ENCODE results near the gene SEPSECS. TPM values are rescaled to one million over a fixed set of nuclear protein-coding genes. Genes with fewer than 3 reads are reported as not detected.
A peak's percentile ranks its signal among the peaks of the same experiment; 100 is the strongest.

The SEPSECS gene
- total and polyA plus RNA-seq, 2 of the 13 experiments (the other 11 are each of a cell fraction or from before 2014, with no cell fraction given), result 9.4 to 14.3 TPM

- TF ChIP-seq, protein P1, sequence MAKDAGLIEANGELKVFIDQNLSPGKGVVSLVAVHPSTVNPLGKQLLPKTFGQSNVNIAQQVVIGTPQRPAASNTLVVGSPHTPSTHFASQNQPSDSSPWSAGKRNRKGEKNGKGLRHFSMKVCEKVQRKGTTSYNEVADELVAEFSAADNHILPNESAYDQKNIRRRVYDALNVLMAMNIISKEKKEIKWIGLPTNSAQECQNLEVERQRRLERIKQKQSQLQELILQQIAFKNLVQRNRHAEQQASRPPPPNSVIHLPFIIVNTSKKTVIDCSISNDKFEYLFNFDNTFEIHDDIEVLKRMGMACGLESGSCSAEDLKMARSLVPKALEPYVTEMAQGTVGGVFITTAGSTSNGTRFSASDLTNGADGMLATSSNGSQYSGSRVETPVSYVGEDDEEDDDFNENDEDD (CRISPR knock-in tag; IDR thresholded peaks at IDR 0.05; ENCODE audit: borderline replicate concordance), result peak; percentile 82; the same call in 1 of the 2 replicates
- peak; percentile 81; the same call in 1 of the 2 replicates for TF ChIP-seq ZNF816 (CRISPR knock-in tag; IDR thresholded peaks at IDR 0.05; ENCODE audit: borderline replicate concordance)
- no peak for TF ChIP-seq ZFP36 (IDR thresholded peaks at IDR 0.05; ENCODE audit: borderline replicate concordance, low read depth, low read length, partially characterized antibody)
- no peak for TF ChIP-seq BCLAF1 (IDR thresholded peaks at IDR 0.05)
- no peak for TF ChIP-seq ZNF34 (CRISPR knock-in tag; IDR thresholded peaks at IDR 0.05; ENCODE audit: borderline replicate concordance)
- TF ChIP-seq RFXAP (CRISPR knock-in tag; IDR thresholded peaks at IDR 0.05; ENCODE audit: borderline replicate concordance), result no peak; the same call in 1 of the 2 replicates
- peak; percentile 56 for TF ChIP-seq CREM (IDR thresholded peaks at IDR 0.05)
- TF ChIP-seq CREM (CRISPR knock-in tag; IDR thresholded peaks at IDR 0.05), result no peak
- TF ChIP-seq FIP1L1 (IDR thresholded peaks at IDR 0.05; ENCODE audit: borderline replicate concordance, insufficient read depth, low read depth, low read length), result no peak
- peak; percentile 93 for TF ChIP-seq KMT2B (CRISPR knock-in tag; IDR thresholded peaks at IDR 0.05)
- peak; percentile 48; the same call in 1 of the 2 replicates for TF ChIP-seq ZNF331 (CRISPR knock-in tag; IDR thresholded peaks at IDR 0.05)
- no peak for TF ChIP-seq PAWR (CRISPR knock-in tag; IDR thresholded peaks at IDR 0.05; ENCODE audit: borderline replicate concordance)
- TF ChIP-seq ZNF329 (CRISPR knock-in tag; IDR thresholded peaks at IDR 0.05; ENCODE audit: low read depth), result no peak
- TF ChIP-seq PLSCR1 (CRISPR knock-in tag; IDR thresholded peaks at IDR 0.05; ENCODE audit: borderline replicate concordance), result no peak; the same call in 1 of the 2 replicates
- TF ChIP-seq, protein P2, sequence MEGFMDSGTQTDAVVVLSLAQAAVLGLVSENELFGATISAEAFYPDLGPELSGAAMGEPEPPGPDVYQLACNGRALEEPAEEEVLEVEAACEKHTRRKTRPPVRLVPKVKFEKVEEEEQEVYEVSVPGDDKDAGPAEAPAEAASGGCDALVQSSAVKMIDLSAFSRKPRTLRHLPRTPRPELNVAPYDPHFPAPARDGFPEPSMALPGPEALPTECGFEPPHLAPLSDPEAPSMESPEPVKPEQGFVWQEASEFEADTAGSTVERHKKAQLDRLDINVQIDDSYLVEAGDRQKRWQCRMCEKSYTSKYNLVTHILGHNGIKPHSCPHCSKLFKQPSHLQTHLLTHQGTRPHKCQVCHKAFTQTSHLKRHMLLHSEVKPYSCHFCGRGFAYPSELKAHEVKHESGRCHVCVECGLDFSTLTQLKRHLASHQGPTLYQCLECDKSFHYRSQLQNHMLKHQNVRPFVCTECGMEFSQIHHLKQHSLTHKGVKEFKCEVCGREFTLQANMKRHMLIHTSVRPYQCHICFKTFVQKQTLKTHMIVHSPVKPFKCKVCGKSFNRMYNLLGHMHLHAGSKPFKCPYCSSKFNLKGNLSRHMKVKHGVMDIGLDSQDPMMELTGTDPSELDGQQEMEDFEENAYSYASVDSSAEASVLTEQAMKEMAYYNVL (CRISPR knock-in tag; IDR thresholded peaks at IDR 0.05; ENCODE audit: borderline replicate concordance), result peak; percentile 45; the same call in 1 of the 2 replicates
- no peak for TF ChIP-seq TRIM24 (CRISPR knock-in tag; IDR thresholded peaks at IDR 0.05)
- no peak for TF ChIP-seq ZNF225 (CRISPR knock-in tag; IDR thresholded peaks at IDR 0.05)
- no peak for TF ChIP-seq FOSL1 (CRISPR knock-in tag; IDR thresholded peaks at IDR 0.05; ENCODE audit: borderline replicate concordance)
- no peak for TF ChIP-seq ZNF883 (CRISPR knock-in tag; IDR thresholded peaks at IDR 0.05; ENCODE audit: not compliant biosample characterization)
- TF ChIP-seq ZNF496 (CRISPR knock-in tag; IDR thresholded peaks at IDR 0.05; ENCODE audit: insufficient replicate concordance), result no peak
These were observed at the start of gene SEPSECS (continued) for GRCh38 chr4:25159837-25160713.
